ENCODE measurements around the gene TBC1D24.
A peak's percentile ranks its signal among the peaks of the same experiment; 100 is the strongest.
"Not testable (repeated sequence)": the region's sequence is repeated elsewhere in the genome, so short reads cannot be mapped to it uniquely, and the experiment has no call there.

The TBC1D24 gene

DNA sequence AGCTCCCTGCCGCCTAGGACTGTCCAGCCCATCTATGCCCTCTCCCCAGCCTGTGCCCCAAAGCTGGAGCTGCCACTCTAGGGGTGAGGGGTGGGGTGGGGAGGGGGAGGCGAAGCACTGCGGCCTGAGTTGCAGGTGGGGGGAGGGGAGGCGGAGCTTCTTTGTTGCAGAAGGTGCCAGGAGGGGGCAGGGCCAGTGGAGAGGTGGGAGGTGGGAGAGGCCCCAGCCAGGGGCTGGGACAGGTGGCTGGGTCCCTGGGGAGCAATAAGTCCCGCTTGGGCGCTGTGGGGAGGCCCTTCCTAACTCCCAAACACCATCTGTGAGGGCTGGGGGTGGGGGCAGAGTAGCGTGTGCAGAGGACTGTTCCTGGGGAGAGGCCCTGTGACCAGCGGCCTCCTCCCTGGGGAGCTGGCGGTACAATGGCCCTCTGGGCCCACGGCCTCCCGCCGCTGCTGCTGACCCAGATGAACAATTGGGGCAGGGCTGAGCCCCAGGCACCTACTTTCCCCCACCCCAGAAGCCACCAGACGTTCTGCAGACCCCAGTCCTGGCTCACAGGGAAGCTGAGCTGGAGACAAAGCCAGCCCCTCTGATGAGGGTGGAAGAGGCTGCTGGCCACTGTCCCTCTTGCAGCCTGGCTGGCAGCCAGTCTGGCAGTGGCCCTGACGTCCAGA is 6.1 kb upstream of the TBC1D24 start:
- DNase-seq (ENCODE audit: low read depth in 2 of 2), result no peak

DNA sequence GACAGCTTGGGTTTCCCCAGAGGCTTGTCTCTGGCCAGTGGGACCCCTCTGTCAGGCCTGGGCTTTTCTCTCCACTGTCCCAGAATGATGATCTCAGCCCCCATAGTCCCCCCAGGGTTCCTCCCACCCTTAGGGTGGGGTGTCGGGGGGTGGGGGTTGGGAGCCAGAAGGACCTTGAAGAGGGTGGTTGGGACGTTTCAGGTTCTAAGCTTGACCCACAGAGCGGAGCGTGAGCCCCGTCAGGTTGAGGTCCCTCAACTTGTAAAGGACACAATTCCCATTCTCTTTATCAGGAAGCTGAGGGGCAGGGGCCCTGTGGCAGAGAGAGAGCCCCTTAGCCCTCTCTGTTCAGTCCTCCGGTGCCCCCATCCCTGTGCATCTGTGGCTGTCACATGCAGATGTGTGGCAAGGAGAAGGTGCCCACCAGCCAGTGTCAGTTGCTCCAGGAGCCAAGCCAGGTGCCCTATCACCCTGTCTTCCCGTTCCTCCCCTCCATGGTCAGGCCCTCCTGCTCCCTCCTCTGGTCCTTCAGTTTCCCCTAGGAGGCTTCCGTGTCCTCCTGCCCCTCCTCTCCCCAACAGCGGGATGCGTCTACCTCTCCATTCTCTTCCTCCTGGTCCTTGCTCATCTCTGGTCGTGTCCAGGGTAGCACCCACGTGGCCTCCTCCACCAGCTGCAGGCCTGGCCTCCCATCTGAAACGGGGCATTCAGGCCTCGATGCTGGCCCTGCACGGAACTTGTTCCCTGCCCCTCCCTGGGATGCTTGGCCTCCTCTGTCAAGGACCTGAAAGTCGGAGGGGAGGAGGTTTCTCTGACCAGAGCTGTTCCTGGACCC is 5.3 kb upstream of the TBC1D24 start:
- DNase-seq (ENCODE audit: low read depth in 2 of 2), result no peak

DNA sequence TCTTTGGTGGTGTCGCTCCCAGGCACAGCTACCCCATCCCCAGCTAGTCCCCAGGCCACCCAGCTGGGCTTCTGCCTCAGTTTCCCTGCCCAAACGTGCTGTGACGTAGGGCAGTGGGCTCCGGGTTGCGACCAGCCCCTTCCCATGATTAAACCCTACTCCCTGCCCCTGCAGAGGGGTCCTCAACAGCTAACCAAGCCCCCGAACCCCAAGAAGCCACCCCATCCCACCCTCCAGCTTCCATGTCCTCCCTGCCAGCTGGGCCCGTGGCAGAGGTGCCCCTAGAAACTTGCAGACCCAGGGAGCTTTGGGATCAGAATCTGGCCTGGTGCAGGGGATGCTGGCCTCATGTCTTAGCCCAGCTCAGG is 4.7 kb upstream of the TBC1D24 start:
- DNase-seq (ENCODE audit: low read depth in 2 of 2), result no peak

DNA sequence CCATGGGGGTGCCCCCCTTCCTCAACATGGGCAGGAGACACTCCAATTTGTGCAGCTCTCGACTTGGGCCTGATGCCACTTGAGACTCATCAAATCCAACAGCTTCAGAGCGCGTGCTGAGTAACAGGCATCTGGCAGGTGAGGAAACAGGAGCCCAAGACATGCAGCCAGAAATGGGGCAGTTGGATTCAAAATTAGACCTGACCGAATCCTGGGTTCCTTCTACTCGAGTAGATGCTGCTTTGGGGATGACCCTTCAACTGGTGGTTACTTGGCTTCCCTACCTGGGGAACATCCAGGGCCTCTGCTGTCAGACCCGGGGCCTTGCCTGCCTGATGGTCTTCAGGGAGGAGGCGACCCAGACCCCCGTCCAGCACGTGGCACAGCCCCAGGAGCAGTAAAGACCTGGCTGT is 4.3 kb upstream of the TBC1D24 start:
- no peak for DNase-seq (ENCODE audit: low read depth in 2 of 2)

DNA sequence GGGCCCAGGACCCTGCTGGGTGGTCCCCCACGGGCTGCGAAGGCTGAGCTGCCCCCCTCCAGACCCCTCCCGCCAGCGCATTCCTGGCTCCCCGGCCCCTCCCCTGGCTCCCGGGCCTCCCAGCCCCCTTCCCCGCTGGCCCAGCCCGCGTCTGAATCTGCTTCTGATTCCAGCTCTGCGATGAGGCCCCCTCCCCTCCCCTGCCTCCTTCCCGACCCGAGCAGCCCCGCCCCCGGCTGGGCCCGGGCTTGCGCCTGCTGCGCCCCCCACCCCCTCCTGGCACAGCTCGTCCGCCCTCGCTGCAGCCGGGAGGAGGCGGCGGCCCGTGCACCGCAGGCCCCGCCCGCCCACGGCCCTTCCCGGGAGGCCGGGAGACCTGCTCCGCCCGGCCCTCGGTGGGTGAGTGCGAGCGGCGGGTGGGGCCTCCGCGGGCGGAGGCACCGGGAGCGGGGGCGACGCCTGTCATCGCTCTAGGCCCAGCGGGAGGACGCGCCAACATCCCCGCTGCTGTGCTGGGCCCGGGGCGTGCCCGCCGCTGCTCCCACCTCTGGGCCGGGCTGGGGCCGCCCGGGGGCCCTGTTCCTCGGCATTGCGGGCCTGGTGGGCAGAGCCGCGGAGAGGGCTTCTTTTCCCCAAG is 3.8 kb upstream of the TBC1D24 start, which contains the start of gene NTN3:
Gene NTN3 (plus strand): TSS at position 282 of the 637 bp plus-strand sequence. CDS start 405 bp downstream, outside the sequence.
- no peak for DNase-seq (ENCODE audit: low read depth in 2 of 2)

DNA sequence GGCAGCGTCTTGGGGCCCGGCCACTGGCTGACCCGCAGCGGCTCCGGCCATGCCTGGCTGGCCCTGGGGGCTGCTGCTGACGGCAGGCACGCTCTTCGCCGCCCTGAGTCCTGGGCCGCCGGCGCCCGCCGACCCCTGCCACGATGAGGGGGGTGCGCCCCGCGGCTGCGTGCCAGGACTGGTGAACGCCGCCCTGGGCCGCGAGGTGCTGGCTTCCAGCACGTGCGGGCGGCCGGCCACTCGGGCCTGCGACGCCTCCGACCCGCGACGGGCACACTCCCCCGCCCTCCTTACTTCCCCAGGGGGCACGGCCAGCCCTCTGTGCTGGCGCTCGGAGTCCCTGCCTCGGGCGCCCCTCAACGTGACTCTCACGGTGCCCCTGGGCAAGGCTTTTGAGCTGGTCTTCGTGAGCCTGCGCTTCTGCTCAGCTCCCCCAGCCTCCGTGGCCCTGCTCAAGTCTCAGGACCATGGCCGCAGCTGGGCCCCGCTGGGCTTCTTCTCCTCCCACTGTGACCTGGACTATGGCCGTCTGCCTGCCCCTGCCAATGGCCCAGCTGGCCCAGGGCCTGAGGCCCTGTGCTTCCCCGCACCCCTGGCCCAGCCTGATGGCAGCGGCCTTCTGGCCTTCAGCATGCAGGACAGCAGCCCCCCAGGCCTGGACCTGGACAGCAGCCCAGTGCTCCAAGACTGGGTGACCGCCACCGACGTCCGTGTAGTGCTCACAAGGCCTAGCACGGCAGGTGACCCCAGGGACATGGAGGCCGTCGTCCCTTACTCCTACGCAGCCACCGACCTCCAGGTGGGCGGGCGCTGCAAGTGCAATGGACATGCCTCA is 3.1 kb upstream of the TBC1D24 start:
- no peak for DNase-seq (ENCODE audit: low read depth in 2 of 2)

DNA sequence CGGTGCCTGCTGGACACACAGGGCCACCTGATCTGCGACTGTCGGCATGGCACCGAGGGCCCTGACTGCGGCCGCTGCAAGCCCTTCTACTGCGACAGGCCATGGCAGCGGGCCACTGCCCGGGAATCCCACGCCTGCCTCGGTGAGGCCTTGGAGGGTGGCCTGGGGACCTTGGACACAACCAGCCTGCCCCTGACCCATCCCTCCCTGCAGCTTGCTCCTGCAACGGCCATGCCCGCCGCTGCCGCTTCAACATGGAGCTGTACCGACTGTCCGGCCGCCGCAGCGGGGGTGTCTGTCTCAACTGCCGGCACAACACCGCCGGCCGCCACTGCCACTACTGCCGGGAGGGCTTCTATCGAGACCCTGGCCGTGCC is 2.5 kb upstream of the TBC1D24 start:
- DNase-seq (ENCODE audit: low read depth in 2 of 2), result no peak

DNA sequence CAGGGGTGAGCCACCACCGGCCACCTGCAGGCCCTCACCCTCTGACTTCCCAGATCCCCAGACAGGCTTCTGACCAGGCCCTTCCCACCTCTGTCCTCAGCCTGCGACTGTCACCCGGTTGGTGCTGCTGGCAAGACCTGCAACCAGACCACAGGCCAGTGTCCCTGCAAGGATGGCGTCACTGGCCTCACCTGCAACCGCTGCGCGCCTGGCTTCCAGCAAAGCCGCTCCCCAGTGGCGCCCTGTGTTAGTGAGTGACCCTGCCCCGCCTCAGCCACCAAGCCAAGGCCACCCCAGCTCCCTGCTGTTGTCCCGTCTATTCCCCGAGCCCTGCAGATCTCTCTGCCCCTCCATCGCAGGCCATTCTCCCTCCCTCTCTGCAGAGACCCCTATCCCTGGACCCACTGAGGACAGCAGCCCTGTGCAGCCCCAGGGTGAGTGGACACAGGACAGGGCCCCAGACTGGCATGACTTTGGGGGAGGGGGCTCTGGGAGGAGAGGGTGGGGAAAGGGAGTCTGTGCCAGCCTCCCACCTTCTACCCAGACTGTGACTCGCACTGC is 2.0 kb upstream of the TBC1D24 start:
- no peak for DNase-seq (ENCODE audit: low read depth in 2 of 2)

DNA sequence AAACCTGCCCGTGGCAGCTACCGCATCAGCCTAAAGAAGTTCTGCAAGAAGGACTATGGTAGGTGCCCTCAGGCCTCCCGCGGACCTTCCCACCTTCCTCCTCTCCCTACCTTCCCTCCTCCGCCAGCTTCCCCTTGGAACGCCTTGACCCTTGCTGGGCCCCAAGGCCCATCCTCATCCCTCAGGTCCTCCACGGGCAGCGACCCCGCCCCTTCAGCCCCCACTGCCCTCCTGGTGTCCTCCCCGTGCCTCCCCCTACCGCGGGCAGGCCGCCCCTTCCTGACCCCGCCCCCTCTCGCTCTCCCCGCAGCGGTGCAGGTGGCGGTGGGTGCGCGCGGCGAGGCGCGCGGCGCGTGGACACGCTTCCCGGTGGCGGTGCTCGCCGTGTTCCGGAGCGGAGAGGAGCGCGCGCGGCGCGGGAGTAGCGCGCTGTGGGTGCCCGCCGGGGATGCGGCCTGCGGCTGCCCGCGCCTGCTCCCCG is 1.4 kb upstream of the TBC1D24 start:
- DNase-seq (ENCODE audit: low read depth in 2 of 2), result peak in 1 of 2 donors; percentile 32

DNA sequence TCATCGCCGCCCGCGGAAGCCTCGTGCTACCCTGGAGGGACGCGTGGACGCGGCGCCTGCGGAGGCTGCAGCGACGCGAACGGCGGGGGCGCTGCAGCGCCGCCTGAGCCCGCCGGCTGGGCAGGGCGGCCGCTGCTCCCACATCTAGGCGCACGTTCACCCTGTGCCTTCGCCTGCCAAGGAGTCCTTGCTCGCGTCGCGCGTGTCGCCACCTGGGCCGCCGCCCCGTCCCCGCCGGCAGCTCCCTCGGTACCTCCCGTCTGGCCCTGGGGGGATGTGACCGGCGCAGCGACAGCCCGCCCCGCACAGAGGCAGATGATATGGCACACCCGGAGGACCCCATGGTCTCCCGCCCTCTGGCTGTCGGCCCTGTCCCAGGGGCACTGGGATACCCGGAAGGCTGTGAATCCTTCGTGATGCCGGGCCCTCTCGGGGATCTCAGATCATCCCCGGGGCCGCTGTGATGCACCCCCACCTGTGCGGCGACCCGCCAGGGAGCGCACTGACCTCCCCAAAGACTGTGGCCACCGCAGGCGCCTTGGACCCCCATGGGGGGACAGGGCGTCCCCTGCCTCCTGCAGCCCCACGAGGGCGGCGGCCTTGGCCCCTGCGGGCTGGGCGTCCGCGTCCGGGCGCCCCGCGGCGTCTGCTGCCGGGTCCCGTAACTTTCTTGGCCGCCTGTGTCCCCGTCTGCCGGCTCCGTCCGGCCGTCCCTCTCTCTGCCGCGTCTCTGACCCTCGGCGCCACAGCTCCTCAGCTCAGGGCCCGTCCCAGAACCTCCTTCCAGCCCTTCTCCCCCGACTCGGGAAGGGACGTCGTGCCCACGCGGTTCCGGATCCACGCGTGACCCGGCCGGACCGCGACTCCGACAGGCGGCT is 689 bp upstream of the TBC1D24 start:
- DNase-seq (ENCODE audit: low read depth in 2 of 2), result peak; percentile 41 to 45

DNA sequence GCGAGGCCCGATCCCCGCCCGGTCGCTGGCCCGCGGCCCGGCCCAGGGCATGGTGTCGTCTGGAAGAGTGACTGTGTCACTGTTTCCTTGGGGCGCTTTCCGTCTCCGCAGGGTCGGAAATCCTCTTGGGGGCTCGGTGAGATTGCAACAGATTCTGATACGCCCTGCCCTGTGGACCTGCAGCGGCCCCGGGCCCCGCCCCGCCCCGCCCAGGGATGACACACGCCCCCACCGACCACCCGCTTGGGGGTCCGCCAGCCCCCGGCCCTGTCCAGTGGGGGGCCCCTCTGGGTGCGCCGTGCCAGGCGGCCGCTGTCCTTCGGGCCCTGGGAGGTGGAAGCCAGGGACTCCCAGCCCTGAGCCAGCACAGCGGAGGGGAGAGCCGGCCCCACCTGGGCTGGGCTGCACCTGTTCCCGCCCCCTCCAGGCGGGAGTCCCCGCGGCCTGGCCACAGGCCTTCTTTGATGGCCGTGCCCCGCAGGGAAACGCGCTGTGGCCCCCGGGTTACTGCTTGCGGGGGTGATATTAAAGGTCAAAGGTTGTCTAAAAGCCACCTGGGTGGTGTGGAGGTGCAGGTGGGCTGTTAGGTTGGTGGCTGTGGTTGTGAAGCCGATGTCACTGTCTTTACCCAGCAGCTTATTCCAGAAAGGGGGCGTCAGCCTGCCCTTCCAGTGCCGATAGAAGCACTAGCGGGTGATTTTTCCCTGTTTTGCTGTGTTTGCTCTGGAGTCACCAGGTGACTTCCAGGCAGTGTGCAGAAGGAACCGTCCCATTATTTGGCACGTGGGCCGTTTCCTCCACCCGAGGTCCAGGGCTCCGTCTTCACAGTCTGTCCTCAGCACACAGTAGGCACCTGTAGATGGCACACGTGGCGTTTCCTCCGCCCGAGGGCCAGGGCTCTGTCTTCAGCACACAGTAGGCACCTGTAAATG is 752 bp downstream of the TBC1D24 start:
- no peak for DNase-seq (ENCODE audit: low read depth in 2 of 2)

DNA sequence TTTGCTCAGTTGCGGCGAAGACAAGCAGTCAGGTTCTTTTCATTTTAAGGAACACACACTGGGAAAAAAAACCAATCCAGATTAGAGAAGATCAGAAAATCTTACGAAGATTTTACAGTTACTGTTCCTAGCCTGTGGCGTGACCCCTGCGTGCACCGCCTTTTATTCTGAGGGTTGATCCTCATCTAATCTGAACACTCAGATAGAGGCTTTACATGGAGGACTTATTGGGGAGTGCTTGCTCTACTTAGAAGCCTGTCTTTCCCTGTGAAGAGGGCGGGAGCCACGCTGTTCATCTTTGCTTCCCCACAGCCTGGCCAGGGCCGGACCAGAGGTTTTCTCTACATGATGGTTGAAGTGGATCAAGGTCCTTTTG is 1.4 kb downstream of the TBC1D24 start:
- DNase-seq (ENCODE audit: low read depth in 2 of 2), result no peak

DNA sequence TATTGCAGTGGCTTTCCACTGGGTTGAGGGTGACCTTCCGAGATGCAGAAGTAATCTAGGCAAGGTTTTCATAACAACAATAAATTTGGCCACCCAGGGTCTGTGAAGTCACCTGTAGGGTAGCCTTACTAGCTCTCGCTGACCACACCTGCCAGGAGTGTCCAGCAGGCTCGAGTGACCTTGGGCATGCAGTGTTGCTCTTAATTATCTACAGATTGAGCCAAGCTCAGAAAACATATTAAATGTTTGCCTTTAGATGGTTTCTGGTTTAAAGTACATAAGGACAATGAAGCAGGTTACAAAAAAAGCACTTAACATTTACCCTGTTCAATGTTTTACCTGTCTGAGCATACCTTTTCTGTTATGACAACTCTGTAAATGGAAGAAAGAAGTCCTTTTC is 1.8 kb downstream of the TBC1D24 start:
- no peak for DNase-seq (ENCODE audit: low read depth in 2 of 2)

DNA sequence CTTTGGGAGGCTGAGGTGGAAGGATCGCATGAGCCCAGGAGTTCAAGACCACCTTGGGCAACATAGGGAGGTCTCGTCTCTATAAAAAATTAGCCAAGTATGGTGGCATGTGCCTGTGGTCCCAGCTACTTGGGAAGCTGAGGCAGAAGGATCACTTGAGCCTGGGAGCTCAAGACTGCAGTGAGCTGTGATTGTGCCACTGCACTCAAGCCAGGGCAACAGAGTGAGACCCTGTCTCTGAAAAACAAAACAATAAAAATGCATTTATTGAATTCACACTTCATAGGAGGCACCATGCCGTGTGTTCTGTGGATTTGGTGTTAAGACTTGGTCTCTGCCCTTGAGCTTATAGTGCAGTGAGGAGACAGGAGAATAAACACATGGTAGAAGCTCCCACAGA is 2.4 kb downstream of the TBC1D24 start:
- no peak for DNase-seq (ENCODE audit: low read depth in 2 of 2)

DNA sequence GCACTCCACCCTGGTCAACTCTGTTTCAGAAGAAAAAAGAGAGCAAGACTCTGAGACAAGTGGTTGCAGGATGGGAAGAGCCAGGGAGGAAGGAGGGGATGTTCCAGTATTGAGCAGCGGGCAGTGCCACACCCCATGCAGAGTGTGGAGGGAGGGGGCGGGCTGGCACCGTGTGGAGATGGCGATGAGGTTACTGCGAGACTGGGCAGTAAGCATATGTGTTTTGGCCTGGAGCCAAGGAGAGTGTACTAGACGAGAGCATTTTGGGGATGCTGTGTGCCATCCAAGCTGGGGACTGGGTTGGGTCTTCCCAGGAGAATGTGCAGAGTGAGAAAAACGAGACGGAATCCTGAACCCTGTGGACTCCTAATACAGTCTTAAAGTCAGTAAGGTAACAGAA is 3.4 kb downstream of the TBC1D24 start:
- no peak for DNase-seq (ENCODE audit: low read depth in 2 of 2)

DNA sequence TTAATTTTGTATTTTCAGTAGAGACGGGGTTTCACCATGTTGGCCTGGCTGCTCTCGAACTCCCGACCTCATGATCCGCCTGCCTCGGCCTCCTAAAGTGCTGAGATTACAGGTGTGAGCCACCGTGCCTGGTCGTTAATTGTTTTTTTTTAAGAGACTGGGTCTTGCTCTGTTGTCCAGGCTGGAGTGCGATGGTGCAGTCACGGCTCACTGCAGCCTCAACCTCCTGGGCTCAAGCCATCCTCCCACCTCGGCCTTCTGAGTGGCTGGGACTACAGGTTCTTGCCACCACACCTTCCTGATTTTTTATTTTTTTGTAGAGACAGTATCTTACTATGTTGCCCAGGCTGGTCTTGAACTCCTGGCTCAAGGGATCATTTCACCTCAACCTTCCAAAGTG is 5.1 kb downstream of the TBC1D24 start:
- not testable (repeated sequence) for DNase-seq (ENCODE audit: low read depth in 2 of 2)

DNA sequence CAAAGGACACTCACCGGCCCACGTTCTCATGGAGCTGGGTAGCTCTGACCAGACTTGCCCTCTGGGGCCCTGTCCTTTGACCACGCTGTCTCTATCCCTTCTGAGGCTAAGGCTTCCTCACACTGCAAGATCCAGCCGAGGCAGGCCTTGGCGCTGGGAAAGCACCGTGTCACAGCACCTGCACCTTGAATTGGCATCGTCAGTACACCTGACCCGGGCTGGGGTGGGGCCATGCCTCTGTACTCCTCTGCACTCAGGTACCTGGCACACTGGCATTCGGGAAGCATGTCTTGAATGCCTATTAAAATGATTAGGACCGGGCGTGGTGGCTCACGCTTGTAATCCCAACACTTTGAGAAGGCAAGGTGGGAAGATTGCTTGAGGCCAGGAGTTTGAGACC is 6.0 kb downstream of the TBC1D24 start:
- DNase-seq (ENCODE audit: low read depth in 2 of 2), result no peak

DNA sequence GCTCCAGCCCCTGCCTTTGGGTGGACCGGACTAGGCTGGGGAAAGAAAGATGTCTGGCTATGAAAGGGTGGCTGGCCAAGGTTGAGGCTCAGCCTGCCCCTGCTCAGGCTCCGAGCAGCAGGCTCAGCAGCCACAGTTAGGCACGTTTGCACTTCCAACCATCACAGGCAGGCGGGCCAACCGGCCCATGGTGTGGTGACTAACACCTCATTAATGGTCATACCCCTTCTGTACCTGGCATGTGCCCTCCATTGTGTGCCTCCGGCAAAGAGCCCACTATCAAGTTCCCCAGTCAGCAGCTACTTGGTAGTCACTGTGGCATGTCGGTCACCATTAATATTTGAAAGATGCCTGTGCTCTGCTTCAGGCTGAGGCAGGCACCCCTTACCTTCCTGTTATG is 6.7 kb downstream of the TBC1D24 start:
- DNase-seq (ENCODE audit: low read depth in 2 of 2), result no peak

DNA sequence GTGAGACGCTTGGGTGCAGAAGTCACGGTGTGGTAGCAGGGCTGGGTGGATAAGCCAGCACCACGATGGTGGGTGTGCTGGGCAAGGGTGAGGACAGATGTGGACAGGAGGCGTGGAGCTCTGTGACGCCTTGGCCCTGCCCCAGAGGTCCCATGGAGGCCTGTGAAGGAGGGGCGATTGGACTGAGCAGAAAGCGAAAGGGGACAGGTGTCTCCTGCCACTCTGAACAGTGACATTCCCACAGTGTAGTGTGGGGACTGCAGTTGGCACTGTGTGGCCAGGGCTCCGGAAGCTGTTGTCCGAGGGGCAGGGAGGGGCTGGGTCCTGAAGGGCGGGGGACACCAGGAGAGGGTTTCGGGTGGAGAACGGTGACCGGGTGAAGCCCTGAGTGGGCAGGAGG is 7.3 kb downstream of the TBC1D24 start:
- no peak for DNase-seq (ENCODE audit: low read depth in 2 of 2)

All from stimulated activated CD4-positive, alpha-beta T cell treated with anti-CD3 and anti-CD28 coated beads, Interleukin-1b, Interleukin-23, amount 100 ng/mL, for 4 hours (primary cell).